Activated T-cell treated with anti-CD3 and anti-CD28 coated beads, Interleukin-2, amount 50 U/mL, for 48 hours (primary cell): ENCODE data around the gene PDE4A.
"Not testable (repeated sequence)": the region's sequence is repeated elsewhere in the genome, so short reads cannot be mapped to it uniquely, and the experiment has no call there.

Source experiments
- DNase-seq, 2 experiments: peaks; one replicate each; pipeline ENCODE4 v3.0.0-alpha.2; 2020

Gene PDE4A

GRCh38 chr19:10430505-10431253, 10.3 kb downstream of the PDE4A start:
- no peak for DNase-seq

- DNase-seq: peak; percentile 59 to 63
Measured at GRCh38 chr19:10431254-10431942, 11.1 kb downstream of the PDE4A start.

DNA sequence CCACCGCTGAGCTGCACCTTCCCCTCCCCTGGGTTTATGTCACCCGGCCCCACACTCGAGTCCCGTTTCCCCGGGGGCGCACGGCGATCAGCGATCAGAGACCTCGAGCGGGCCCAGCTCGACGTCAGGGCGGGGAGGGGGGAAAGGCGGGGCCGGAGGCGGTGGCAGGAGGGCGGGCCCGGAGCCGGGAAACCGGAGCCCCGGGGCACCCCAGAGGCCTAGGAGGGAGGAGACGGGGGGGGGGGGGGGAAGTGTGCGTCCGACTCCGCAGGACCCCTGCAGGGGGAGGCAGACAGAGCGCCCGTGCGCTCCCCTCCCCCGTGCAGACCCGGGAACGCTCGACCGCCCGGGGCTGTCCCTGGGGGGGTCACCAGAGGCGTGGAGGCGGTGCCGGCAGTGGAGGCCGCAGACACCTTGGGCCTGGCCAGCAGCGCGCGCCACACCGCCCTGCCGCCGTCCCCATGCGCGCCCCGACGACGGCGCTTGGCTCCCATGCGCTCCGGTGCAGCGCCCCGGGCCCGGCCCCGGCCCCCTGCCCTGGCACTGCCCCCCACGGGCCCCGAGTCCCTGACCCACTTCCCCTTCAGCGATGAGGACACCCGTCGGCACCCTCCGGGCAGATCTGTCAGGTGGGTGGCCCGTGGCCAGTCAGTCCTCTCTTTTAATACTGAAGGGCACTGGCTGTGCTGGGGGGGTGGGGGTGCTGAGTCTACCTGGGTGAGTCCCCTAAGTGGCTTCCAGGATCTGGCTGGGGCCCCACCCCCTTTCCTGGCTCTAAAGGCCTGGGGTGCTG, 11.8 kb downstream of the PDE4A start:
- DNase-seq: peak; percentile 64 to 71

DNA sequence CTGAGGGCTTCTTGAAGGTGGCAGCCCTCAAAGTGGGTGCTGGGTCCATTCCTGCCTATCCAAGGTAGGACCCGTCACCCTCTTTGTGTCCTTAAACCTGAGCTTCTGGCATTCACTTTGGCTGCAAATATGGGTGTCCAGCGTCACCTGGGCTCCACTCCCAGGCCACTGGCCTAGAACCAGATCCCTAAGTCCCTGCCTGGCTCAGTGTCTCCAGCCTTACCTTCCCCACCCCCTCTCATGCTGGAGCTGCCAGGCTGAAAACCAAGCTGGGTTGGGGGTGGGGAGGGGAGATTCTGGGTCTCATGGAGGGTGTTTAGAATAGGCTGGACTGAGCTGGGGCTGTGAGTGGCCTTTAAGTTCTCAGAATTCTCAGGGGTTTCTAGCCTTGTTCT, 12.4 kb downstream of the PDE4A start:
- no peak for DNase-seq

- peak; percentile 43 to 49 for DNase-seq
Measured at GRCh38 chr19:10433131-10433536, 12.8 kb downstream of the PDE4A start.

GRCh38 chr19:10439588-10439987, 19.2 kb downstream of the PDE4A start:
- DNase-seq: no peak

- DNase-seq: no peak
Measured at GRCh38 chr19:10442698-10443097, 22.4 kb downstream of the PDE4A start.

- DNase-seq: no peak
Measured at GRCh38 chr19:10449037-10449436, 28.7 kb downstream of the PDE4A start.

DNA sequence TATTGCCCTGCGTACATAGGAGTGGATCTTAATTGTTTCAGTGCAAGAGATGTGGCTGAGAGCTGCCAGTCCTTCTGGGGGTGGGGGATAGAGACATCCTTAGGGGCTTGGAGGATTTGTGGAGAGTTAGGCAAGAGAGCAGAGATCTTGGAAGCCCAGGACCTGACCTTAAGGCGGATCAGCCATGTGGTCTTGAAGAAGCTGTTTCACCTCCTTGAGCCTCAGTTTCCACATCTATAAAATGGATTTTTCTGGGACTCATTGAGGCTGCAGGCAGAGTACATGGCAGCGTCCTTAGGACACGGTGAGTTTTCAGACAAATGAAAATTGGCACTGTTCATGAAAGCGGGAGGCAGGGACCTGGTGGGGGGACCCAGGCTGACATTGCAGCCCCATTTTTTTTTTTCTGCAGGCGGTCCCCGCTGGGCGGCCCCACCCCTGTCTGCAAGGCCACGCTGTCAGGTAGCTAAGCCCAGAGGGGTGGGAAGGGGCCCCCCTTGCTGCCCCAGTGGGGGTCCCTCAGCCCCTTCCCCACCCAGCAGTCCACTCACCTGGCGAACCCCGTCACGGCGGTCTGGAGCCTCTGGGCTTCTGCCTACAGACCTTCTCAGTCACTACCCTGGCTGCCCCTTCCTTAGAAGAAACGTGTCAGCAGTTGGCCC, 30.0 kb downstream of the PDE4A start:
- no peak for DNase-seq

DNA sequence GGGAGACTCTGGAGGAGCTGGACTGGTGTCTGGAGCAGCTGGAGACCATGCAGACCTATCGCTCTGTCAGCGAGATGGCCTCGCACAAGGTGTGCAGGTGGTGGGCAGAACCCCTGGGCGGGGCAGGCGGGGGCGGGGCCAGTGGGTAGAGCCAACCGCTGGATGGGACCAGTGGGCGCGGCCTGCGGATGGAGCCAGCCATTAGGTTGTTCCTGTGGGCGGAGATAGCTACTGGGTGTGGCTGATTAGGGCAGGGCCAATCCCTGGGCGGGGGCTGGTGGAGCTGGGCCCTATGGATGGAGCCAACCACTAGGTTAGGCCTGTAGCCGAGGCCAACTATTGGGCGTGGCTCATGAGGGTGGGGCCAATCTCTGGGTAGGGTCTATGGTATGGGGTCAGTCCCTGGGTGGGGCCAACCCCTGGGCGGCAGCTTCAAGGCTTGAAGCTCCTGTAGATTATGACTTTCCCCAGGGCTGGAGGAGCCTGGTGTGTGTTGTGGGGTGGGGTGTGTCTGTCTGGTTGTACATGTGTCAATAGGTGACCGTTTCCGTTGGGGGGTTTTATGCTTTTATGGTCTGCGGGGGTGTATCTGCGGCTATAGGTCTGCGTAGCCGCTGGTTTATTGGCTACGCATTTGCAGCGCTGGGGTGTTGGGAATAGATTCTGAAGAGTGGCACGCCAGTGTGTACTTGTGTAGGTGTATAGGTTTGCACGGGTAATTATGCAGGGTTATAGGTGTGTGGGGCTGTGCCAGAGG, 30.7 kb downstream of the PDE4A start:
- no peak for DNase-seq

GRCh38 chr19:10452726-10453618, 32.6 kb downstream of the PDE4A start:
- no peak for DNase-seq

- DNase-seq: no peak
Measured at GRCh38 chr19:10453852-10454251, 33.5 kb downstream of the PDE4A start.

DNA sequence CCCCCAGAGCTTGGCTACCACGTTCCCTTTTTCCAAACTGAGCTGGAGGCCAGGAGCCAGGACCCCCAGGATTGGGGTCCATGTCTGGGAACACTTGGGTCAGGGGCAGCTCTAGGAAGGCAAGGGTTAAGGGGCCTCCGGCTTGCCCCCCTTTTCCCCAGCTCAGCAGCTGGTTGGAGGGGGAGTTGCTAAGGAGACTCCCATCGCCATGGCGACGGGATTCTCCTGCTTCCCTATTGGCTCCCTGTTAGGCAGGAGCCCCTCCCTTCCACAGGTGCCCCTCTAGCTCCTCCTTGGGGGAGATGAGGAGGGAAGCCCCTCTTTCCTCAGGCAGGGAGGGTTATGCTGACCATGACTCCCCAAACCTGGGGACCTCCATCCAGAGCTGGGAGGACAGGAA, 33.9 kb downstream of the PDE4A start:
- no peak for DNase-seq

GRCh38 chr19:10458733-10459132, 38.4 kb downstream of the PDE4A start:
- DNase-seq: not testable (repeated sequence)

- no peak for DNase-seq
Measured at GRCh38 chr19:10460714-10461046, 40.3 kb downstream of the PDE4A start.

DNA sequence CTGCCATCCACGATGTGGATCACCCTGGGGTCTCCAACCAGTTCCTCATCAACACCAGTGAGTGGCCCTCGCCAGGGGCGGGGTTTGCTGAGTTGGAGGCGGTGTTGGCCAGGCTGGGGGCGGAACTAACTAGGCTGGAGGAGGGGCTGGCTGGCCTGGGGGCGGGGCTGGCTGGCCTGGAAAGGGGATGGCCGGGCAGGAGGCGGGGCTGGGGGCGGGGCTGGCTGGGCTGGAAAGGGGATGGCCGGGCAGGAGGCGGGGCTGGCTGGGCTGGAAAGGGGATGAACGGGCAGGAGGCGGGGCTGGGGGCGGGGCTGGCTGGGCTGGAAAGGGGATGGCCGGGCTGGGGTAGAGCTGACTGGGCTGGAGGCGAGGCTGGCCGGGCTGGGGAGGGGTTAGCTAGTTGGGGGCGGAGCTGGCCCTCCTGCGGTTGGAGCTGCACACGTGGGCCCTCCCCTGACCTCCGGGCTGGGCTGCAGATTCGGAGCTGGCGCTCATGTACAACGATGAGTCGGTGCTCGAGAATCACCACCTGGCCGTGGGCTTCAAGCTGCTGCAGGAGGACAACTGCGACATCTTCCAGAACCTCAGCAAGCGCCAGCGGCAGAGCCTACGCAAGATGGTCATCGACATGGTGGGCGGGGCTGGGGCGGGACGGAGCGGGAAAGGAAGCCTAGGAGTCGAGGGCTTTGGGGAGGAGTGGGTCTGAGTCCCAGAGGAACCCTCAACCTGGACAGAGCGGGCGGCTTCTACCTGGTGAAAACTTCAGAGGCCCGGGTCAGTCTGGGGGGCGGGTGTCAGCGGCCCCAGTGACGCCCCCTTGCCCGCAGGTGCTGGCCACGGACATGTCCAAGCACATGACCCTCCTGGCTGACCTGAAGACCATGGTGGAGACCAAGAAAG, 41.0 kb downstream of the PDE4A start:
- DNase-seq: peak; percentile 95 to 96

GRCh38 chr19:10462042-10462441, 41.7 kb downstream of the PDE4A start:
- DNase-seq: not testable (repeated sequence)

GRCh38 chr19:10462557-10462956, 42.2 kb downstream of the PDE4A start:
- no peak for DNase-seq

DNA sequence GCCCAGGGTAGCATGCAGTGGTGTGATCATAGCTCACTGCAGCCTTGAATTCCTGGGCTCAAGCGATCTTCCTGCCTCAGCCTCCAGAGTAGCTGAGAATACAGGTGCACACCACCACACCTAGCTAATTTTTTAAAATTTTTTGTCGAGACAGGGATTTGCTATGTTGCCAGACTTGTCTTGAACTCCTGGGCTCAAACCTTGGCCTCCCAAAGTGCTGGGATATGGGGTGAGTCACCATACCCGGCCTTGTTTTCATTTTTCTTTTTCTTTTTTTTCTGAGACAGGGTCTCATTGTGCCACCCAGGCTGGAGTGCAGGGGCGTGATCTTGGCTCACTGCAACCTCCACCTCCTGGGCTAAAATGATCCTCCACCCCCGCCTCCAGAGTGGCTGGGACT, 44.1 kb downstream of the PDE4A start:
- no peak for DNase-seq

- no peak for DNase-seq
Measured at GRCh38 chr19:10467104-10467706, 46.9 kb downstream of the PDE4A start.
